Stimulated activated CD4-positive, alpha-beta T cell treated with anti-CD3 and anti-CD28 coated beads, Interleukin-4, amount 100 ng/mL, for 48 hours (primary cell): ENCODE data around the gene APC.

Experiments used
- DNase-seq, 2 donors: peaks; one replicate each; pipeline ENCODE4 v3.0.0-alpha.2; 2020; ENCODE audit warnings: low read depth in 2 of 2

Gene APC

GRCh38 chr5:112784726-112785125 is 47.0 kb downstream of the APC start:
- no peak for DNase-seq

DNA sequence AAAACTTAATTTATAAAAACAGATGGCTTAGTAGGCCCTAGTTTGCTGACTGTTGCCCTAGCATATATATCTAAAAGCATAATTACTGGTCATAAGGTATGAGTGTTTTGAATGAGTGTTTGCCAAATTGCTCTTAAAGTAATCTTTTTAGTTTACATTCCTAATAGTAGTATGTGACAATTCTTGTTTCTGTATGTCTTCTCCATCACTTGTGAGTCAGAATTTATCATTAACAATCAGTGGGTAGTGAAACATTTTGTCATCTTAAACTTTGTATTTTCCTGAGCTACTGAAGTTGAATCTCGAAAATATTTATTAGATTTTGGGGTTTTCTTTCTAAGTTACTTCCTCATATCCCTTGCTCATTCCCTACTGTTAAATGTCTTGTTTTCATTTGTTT is 49.6 kb downstream of the APC start:
- DNase-seq, result no peak

- DNase-seq, result no peak
Observed at GRCh38 chr5:112787896-112788295, 50.2 kb downstream of the APC start.

DNA sequence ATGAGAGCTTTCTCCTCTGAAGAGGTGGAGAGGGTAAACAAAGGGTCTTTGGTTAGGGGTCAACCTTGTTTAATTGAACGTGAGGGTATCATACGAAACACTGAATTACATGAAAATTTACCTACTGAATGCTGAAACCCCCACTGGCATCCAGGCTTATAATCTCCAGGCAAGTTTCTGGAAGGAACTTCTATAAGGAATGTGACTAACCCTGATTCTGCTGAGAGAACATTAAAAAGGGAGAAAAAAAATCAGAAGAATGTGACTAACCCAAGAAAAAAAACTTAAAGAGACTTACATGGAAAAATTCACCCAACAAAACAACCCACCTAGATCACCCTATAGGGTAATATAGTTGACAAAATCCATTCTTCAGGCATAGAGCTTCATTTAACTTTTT is 55.5 kb downstream of the APC start:
- no peak for DNase-seq

- no peak for DNase-seq
Observed at GRCh38 chr5:112794410-112794809, 56.7 kb downstream of the APC start.

GRCh38 chr5:112795342-112795741 is 57.7 kb downstream of the APC start:
- DNase-seq, result no peak

DNA sequence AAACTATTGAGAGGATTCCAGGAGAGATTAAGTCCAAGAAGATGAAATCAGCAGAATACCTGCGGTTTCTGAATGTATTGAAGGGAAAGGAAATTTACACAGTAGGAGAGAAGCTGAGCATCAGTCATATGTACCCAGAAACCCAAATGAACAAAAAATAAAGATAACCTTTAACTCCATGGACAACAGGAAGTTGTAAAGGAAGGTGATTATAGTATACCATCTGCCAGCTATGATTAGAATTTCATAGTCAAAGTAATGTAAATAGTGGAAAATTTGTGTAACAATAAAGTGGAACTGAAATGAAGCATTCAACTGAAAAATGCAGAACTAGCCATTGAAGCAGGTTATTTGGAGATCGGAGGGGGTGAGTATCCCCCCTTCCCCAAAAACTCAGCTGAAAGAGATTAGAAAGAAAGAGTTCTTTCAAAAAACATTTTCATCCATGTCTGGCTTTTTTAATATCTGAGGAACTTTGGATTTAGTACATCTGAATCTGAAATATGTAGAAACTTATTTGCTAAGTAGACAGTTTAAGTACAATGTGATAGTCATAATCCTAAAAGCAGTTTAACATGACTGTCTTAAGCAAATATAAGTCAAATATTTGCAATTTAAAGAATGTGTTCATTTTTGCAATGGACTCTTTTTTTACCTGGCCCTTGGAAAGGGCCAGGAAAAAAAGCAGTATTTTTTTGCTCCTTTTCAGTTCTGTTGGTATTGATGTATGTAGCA is 58.4 kb downstream of the APC start:
- DNase-seq, result no peak

GRCh38 chr5:112799661-112800060 is 62.0 kb downstream of the APC start:
- no peak for DNase-seq

GRCh38 chr5:112800891-112801290 is 63.2 kb downstream of the APC start:
- DNase-seq, result no peak

DNA sequence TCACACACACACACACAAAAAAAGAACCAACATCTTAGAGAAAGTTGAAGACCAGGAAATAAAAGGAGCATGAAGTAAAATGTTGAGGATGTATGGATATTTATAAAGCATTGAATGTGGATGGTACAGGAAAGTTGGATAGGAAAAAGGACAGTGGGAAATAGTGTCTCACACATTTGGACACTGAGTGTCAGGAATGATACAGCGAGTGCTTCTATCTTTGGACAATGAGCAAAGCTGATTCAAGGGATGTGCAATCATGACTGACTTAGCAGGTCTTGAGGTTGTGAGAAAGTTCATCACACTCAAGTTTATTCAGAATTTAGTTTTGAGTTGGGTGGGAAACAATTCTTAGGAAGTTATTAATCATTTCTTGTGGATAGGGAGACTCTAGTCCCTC is 73.3 kb downstream of the APC start:
- DNase-seq, result no peak

DNA sequence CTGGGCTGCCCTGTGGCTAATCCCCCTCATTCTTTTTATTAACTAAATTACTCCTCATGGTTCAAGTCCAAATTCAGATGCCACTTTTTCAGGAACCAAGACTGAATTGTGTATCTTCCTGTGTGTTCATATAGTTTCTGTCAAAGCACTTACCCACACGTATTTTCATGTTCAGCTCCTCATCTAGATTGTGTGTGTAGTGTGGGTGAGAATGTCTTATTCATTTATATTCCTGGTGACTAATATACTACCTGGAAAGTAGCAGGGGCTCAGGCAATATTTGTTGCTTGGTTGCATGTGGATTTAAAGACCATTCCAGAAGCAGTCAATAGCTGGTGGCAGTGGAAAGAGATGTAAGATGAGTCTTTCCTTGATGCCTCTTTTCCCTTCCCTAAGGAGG is 74.9 kb downstream of the APC start:
- DNase-seq, result no peak

DNA sequence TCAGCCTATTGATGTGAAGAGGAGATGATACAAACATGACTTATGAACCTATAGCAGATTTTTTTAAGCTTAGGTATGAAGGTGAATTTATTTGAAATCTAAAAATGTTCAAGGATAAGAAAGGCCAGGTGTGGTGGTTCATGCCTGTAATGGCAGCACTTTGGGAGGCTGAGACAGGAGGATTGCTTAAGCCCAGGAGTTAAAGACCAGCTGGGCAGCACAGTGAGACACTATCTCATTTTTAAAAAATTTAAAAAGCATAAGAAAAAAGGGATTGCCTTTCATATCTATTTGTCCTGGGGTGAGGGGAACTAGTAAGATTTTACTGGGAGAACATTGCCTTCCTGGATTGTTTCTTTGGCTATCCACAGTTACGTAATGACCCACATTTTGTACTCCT is 82.6 kb downstream of the APC start:
- no peak for DNase-seq

GRCh38 chr5:112822456-112822855 is 84.8 kb downstream of the APC start:
- no peak for DNase-seq

DNA sequence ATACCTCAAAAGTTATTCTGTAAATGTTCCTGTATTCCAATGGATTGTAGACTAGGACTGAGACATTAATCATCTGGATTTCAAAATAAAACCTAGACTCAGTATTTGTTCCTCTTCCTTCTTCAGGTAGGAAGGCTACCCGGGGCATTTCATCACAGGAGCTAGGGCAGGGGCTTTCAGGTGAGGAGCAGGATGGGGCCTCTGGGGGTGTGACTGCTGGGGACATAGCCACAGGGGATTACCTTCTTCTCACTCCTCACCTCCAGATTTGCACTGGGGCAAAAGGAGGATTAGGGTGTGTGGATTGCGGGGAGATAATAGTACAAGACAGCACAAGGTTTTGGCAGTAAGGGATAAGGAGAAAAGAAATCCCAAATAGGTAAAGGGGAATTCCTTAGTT is 85.5 kb downstream of the APC start:
- DNase-seq, result no peak

GRCh38 chr5:112823656-112824055 is 86.0 kb downstream of the APC start:
- no peak for DNase-seq

- DNase-seq, result no peak
Observed at GRCh38 chr5:112824197-112824596, 86.5 kb downstream of the APC start.

- DNase-seq, result no peak
Observed at GRCh38 chr5:112830378-112830777, 92.7 kb downstream of the APC start.

GRCh38 chr5:112833971-112834370 is 96.3 kb downstream of the APC start:
- no peak for DNase-seq

GRCh38 chr5:112844489-112844888 is 106.8 kb downstream of the APC start:
- DNase-seq, result no peak

- DNase-seq, result no peak
Observed at GRCh38 chr5:112846556-112846955, 108.9 kb downstream of the APC start.

DNA sequence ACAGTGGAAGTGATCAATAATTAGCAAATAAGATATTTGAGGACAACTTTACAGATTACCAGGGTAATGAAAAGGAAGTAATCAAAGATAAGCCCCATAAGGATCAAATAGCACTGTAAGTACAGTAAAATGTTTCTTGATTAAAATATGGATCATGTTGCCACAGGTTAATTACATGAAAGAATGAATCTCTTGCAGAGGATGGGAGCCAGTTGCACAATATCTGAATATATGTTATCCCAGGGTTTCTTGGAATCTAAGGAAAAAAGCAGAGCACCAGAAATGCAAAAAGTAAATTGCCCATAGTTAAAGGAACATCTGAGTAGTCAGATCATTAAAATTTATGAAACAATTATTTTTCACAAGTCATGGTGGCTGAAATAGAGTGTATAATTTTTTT is 109.6 kb downstream of the APC start:
- DNase-seq, result no peak

GRCh38 chr5:112848116-112848811 is 110.6 kb downstream of the APC start:
- no peak for DNase-seq

DNA sequence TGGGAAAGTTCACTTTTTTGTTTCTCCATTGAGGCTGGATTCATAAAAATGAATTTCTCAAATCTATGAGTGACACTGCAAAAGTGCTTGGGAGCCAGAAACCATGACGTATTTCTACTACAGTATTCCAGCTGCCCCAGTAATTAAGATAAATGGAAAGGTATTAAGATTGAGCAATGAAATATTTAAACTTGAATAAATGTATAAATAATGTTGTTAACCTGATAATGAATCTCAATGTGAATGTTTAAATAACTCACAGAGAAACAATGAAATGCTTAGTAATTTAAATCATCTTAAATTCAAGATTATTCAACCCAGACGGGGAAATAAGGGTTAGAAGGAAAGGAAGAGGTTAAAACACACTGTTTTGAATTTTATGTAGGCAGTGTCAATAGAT is 112.2 kb downstream of the APC start:
- no peak for DNase-seq

DNA sequence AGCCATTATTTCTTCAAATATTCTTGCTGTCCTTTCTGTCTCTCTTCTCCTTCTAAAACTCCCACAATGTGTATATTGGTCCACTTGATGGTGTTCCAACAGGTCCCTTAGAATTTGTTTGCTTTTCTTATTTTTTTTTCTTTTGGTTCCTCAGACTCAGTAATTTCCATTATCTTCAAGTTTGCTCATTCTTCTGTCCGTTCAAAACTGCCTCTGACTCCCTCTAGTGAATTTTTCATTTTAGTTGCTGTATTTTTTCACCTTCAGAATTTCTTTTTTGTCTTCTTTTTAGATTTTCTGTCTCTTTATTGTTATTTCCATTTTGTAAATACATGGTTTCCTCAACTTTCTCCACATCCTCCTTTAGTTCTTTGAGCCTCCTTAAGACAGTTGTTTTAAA is 117.0 kb downstream of the APC start:
- no peak for DNase-seq
